HG02588 (cell line): ENCODE results near the gene ZFTA.

Source experiments
- ATAC-seq: cut with Tn5 transposase; IDR thresholded peaks from one replicate; pipeline ENCODE4 v1.9.1; 2021; ENCODE audit warnings: mild to moderate bottlenecking, moderate library complexity; ENCODE audit not compliant: unreplicated experiment

ZFTA gene

GRCh38 chr11:63756919-63757761 lies 11.4 kb downstream of the ZFTA start:
- ATAC-seq, result no peak

DNA sequence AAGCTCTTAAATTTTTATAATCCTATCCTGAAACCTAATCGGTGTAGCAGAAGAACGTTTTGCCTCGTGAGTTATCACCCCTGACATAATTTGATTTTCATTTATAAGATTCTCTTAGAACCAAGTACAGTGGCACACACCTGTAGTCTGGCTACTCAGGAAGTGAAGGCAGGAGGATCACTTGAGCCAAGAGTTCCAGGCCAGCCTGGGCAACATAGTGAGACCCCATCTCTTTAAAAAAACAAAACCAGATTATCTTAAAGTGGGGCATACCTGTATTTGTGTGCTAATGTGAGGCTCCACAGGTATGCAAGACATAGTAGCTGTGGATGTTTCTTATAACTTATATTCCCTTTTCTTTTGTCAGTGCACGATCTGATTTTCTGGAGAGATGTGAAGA lies 19.0 kb downstream of the ZFTA start:
- no peak for ATAC-seq

DNA sequence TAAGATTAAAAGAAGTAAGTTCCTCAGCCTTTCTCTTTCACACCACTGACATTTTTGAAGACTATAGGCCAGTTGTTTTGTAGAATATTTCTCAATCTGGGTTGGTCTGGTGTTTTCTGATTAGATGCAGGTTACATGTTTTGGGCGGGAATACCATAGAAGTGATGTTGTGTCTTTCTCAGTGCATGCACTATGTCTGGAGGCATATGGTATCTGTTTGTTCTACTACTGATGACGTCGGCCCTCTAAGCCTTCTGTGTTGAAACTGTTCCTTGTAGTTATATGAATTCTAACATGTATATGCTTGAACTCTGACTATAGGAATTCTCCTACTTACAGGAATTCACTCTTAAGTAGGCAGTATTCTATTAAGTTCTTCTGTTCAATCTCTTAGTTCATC lies 21.6 kb downstream of the ZFTA start:
- no peak for ATAC-seq

GRCh38 chr11:63745304-63746170 lies 23.0 kb downstream of the ZFTA start:
- no peak for ATAC-seq

DNA sequence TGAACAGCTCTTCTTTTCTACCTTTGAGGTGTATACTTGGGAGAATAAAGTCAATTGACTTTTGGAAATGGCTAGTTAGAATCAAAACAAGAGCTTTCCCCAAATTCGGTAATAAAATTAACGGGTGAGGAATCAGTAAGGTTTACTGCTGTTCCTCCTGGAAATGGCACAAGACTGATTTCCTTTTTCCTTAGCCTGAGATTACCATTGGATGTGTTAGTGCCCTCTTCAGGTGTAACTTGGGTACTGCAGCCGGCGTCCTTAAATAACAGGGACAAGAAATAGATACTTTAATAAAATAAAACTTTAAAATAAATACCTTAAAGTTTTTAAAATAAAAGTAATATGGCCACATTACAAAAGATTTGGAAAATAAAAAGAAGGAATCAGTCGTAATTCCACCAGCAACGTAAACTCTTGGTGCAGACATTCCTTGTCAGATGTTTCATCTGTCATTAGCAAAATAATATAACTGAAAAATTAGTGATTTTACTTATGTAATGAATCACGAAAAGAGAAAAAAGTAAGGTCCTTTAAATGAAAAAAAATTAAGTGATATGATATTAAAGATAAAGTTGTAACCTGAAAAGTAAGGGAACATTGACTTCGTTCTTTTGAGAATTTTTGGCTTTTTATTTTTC lies 29.7 kb downstream of the ZFTA start:
- no peak for ATAC-seq

DNA sequence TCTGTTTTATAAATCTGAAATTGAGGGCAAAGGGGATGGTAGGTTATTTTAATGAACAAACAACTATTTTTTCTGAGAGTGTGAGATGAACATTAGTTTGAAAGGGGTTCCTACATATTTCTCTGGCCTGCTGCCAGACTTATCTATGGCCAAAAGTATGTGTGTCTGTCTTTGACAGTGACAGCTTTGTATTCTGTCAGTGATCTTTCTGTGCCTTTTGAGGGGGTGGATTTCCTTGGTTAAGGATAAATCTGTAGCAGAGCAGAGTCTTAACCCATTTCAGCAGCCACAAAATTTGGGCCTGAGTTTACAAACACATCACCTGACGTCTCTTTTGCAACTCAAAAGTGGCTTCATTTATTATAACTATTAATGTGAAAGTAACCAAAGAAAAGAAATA lies 30.9 kb downstream of the ZFTA start:
- no peak for ATAC-seq

DNA sequence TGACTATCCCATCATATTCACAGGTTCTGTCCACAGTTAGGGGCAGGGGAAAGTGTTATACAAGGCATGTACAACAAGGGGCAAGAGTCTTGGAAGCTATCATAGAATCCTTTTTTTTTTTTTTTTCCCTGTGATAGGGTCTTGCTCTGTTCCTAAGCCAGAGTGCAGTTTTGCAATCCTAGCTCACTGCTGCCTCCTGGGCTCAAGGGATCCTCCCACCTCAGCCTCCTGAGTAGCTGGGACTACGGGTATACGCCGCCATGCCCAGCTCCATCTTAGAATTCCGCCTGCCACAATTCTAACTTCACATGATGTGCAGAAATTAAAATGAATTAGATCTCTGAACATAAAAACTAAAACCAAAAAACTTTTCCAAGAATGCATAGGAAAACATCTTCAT lies 31.7 kb downstream of the ZFTA start:
- no peak for ATAC-seq

DNA sequence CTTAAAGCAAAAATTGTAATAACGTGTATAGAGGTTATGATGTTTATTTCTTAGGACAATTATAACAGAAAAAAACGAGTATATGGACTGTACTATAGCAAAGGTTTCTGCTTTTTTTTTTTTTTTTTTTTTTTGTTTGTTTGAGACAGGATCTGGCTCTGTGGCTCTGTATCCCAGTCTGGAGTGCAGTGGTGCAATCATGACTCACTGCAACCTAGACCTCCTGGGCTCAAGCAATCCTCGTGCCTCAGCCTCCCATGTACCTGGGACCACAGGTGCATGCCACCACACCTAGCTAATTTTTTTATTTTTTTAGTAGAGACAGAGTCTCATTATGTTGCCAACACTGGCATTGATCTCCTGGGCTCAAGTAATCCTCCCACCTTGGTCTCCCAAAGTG lies 39.2 kb downstream of the ZFTA start:
- ATAC-seq, result no peak

DNA sequence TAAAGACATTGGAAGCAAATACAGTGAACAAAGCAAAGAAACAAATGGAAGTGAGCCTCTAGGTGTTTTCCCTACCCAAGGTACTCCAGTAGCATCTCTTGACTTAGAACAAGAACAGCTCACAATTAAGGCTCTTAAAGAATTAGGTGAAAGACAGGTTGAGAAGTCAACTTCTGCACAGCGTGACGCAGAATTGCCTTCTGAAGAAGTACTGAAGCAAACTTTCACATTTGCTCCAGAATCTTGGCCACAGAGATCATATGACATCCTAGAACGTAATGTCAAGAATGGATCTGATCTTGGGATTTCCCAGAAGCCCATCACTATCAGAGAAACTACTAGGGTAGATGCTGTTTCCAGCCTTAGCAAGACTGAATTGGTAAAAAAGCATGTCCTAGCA lies 48.0 kb downstream of the ZFTA start:
- ATAC-seq, result no peak

GRCh38 chr11:63719987-63720386 lies 48.6 kb downstream of the ZFTA start:
- ATAC-seq, result no peak

DNA sequence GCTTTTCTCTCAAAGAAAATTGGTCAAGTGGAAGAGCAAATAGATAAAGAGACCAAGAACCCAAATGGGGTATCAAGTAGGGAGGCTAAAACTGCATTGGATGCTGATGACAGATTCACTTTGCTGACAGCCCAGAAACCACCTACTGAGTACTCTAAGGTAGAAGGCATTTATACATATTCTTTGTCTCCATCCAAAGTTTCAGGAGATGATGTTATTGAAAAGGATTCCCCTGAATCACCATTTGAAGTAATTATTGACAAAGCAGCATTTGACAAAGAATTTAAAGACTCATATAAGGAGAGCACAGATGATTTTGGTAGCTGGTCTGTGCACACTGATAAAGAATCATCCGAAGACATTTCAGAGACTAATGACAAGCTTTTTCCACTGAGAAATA lies 49.6 kb downstream of the ZFTA start:
- ATAC-seq, result no peak
